Mononuclear cell (primary cell): Measurements from ENCODE around the gene GMPS. TPM values are rescaled to one million over a fixed set of nuclear protein-coding genes. Genes with fewer than 3 reads are reported as not detected.
"Not testable (repeated sequence)": the region's sequence is repeated elsewhere in the genome, so short reads cannot be mapped to it uniquely, and the experiment has no call there.

Source experiments
- H3K27me3 ChIP-seq: 2 replicates; pipeline ENCODE4 v1.6.0; 2011; ENCODE audit warnings: low read length, control low read depth; ENCODE audit not compliant: insufficient read depth
- H3K4me1 ChIP-seq: 2 replicates; pipeline ENCODE4 v1.5.1; 2011; ENCODE audit warnings: mild to moderate bottlenecking, low read length, control low read depth; ENCODE audit not compliant: insufficient read depth
- H3K4me3 ChIP-seq: 2 replicates; pipeline ENCODE4 v1.5.1; 2011; ENCODE audit warnings: mild to moderate bottlenecking, low read length, moderate library complexity
- H3K9me3 ChIP-seq: 2 replicates; pipeline ENCODE4 v1.5.1; 2011; ENCODE audit warnings: low read depth, mild to moderate bottlenecking, control low read depth, low read length
- total RNA-seq: library from RNA; depleted of rRNA; stranded (reverse); fragments of >200 nt; gene quantifications from one replicate; pipeline ENCODE4 v1.2.3, GENCODE V29; 2012

GMPS gene
- 43.6 TPM for total RNA-seq

- H3K4me1 ChIP-seq: peaks cover 24% of the 10 kb centered on the region
- no peaks in the 10 kb centered on the region for H3K9me3 ChIP-seq
- H3K4me3 ChIP-seq: peak within 1 kb of the TSS; percentile 87
- no peaks in the 10 kb centered on the region for H3K27me3 ChIP-seq
These were observed at the start of gene GMPS for GRCh38 chr3:155870133-155870944. GMPS (plus strand) TSS chr3:155870650; CDS start chr3:155870871, 221 bp downstream.

DNA sequence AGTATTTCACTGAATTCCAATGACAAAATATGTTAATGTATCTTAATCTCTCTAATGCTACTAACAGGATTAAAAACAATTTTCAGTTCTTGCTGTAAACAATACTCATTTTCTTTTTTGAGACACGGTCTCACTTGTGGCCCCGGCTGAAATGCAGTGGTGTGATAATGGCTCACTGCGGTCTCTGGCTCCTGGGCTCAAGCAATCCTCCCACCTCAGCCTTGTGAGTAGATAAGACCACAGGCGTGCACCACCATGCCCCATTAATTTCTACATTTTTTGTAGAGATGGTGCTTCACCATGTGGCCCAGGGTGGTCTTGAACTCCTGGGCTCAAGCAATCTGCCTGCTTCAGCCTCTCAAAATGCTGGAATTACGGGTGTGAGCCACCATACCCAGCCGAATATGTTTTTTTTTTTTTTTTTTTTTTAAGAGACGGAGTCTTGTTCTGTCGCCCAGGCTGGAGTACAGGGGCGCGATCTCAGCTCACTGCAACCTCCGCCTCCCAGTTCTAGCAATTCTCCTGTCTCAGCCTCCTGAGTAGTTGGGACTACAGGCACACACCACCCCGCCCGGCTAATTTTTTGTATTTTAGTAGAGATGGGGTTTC is 41.9 kb upstream of the GMPS start:
- H3K4me3 ChIP-seq, H3K4me1 ChIP-seq, H3K9me3 ChIP-seq, H3K27me3 ChIP-seq: not testable (repeated sequence)

DNA sequence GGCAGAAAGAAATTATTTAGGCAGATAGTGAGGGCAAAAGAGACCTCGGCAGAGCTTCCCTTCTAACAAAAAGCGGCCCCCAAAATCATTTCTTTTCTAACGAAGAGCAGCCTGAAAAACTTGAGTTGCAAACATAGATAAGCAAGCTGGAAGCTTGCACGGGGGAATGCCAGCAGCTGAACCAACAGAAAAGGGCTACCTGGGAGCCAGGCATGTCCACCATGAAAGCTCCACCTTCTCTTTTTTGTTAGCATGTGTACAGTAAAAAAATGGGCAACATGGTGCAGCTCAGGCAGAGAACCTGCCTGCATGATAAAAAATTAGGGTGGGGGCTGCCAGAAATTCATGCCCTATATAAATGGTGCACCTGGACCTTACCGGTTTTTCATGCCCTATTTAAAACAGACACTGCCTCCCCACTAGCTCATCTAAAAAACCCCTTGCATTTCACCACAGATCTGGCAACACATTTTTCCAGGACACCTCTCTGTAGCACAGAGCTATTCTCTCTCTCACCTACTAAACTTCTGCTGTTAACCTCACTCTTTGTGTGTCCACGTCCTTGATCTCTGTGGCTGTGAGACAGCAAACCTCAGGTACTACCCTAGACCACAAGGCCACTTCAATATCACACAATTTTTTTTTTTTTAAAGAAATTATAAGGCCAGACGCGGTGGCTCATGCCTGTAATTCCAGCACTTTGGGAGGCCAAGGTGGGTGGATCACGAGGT is 34.9 kb upstream of the GMPS start:
- H3K4me3 ChIP-seq: no peak overlapping the region
- H3K9me3 ChIP-seq: no peaks in the 10 kb centered on the region

GRCh38 chr3:155843569-155843968 is 26.9 kb upstream of the GMPS start:
- no peak overlapping the region for H3K4me3 ChIP-seq
- H3K9me3 ChIP-seq: no peaks in the 10 kb centered on the region
- H3K4me1 ChIP-seq: peaks cover 12% of the 10 kb centered on the region
- H3K27me3 ChIP-seq: no peaks in the 10 kb centered on the region

More for the DNA sequence above, 34.9 kb upstream of the GMPS start:
- Histone ChIP-seq H3K4me1 (peaks cover 8% of the 10 kb centered on the region), H3K27me3 (no peaks in the 10 kb centered on the region)

DNA sequence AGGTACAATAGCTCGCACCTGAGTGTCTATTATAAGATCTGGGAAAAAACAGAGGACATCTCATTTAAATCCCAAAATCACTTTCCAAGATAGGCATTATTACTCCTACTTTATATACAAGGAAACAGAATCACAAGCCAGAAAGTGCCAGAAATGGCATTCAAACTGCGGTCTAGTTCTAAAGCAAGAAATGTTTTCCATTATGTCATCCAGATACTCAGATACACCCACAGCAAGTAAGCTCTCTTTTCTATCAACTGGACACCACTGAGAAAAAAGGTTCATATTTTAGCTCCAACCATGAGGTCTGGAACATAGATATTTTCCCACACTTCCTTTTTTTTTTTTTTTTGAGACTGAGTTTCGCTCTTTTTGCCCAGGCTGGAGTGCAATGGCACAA is 24.3 kb upstream of the GMPS start:
- H3K4me3 ChIP-seq: no peak overlapping the region

DNA sequence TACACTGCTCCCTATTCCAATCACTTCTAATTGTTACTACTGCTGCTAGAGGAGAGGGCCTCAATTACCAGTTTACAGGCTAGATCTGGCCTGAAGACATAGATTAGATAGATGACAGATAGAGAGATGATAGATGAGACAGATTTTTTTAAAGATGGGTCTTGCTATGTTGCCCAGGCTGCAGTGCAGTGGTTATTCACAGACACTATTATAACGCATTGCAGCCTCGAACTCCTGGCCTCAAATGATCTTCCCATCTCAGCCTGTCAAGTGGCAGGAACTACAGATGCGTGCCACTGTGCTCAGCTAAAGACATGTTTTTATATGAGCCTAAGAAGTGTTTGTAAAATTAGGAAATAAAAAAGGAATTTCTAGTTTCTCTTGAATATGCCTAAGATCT is 22.5 kb upstream of the GMPS start:
- Histone ChIP-seq H3K27me3 (no peaks in the 10 kb centered on the region), H3K4me3 (no peak overlapping the region), H3K9me3 (no peaks in the 10 kb centered on the region), H3K4me1 (peaks cover 54% of the 10 kb centered on the region)

More for the DNA sequence above, 24.3 kb upstream of the GMPS start:
- Histone ChIP-seq H3K4me1 (peaks cover 35% of the 10 kb centered on the region), H3K27me3 (no peaks in the 10 kb centered on the region), H3K9me3 (no peaks in the 10 kb centered on the region)

- H3K4me1 ChIP-seq: peaks cover 62% of the 10 kb centered on the region
- not testable (repeated sequence) for H3K4me3 ChIP-seq, H3K27me3 ChIP-seq, H3K9me3 ChIP-seq
These were observed 21.0 kb upstream of the GMPS start for GRCh38 chr3:155849404-155849803.

- Histone ChIP-seq H3K4me3 (peak overlapping the region; percentile 91), H3K9me3 (no peaks in the 10 kb centered on the region), H3K4me1 (peaks cover 59% of the 10 kb centered on the region), H3K27me3 (no peaks in the 10 kb centered on the region)
These were observed 18.1 kb upstream of the GMPS start for GRCh38 chr3:155852341-155852740.

GRCh38 chr3:155853214-155854140 is 17.0 kb upstream of the GMPS start:
- Histone ChIP-seq H3K4me3 (peak overlapping the region; percentile 91), H3K9me3 (no peaks in the 10 kb centered on the region), H3K4me1 (peaks cover 59% of the 10 kb centered on the region)

GRCh38 chr3:155854141-155854940 is 16.1 kb upstream of the GMPS start, which contains the start of gene SLC33A1:
SLC33A1 (minus strand) TSS chr3:155854427; CDS start chr3:155853997, 430 bp downstream.
- no peaks in the 10 kb centered on the region for H3K9me3 ChIP-seq
- peak within 1 kb of the TSS; percentile 91 for H3K4me3 ChIP-seq

More at GRCh38 chr3:155853214-155854140, 17.0 kb upstream of the GMPS start:
- H3K27me3 ChIP-seq: no peaks in the 10 kb centered on the region

DNA sequence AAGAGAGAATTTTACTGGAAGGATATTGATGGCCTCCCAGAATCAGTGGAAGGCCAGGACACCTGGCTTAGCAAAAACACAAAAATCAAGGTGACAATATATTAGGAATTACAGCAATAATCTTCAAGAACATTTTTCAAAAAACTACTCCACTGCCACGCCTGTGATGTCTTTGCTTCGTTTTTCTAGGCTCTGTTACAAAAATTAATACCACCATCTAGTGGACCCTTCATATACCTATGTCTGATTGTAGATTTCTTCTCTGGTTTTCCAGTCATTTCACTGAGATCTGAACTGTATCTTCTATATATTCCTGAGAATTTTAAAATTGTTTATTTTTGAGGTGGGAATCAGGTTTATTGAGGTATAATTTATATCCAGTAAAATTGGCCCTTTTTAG is 10.6 kb upstream of the GMPS start:
- no peaks in the 10 kb centered on the region for H3K9me3 ChIP-seq
- no peaks in the 10 kb centered on the region for H3K27me3 ChIP-seq
- H3K4me1 ChIP-seq: peaks cover 20% of the 10 kb centered on the region
- H3K4me3 ChIP-seq: no peak overlapping the region

More at GRCh38 chr3:155854141-155854940, 16.1 kb upstream of the GMPS start, which contains the start of gene SLC33A1:
- no peaks in the 10 kb centered on the region for H3K27me3 ChIP-seq
- peaks cover 52% of the 10 kb centered on the region for H3K4me1 ChIP-seq

DNA sequence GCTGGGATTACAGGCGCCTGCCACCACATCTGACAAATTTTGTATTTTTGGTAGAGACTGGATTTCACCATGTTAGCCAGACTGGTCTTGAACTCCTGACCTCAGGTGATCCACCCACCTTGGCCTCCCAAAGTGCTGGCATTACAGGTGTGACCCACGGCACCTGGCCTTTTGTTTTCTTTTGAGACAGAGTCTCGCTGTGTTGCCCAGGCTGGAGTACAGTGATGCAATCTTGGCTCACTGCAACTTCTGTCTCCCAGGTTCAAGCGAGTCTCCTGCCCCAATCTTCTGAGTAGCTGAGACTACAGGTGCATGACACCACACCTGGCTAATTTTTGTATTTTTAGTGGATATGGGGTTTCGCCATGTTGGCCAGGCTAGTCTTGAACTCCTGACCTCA is 10.0 kb upstream of the GMPS start:
- H3K4me1 ChIP-seq: peaks cover 14% of the 10 kb centered on the region
- not testable (repeated sequence) for H3K9me3 ChIP-seq, H3K27me3 ChIP-seq, H3K4me3 ChIP-seq

DNA sequence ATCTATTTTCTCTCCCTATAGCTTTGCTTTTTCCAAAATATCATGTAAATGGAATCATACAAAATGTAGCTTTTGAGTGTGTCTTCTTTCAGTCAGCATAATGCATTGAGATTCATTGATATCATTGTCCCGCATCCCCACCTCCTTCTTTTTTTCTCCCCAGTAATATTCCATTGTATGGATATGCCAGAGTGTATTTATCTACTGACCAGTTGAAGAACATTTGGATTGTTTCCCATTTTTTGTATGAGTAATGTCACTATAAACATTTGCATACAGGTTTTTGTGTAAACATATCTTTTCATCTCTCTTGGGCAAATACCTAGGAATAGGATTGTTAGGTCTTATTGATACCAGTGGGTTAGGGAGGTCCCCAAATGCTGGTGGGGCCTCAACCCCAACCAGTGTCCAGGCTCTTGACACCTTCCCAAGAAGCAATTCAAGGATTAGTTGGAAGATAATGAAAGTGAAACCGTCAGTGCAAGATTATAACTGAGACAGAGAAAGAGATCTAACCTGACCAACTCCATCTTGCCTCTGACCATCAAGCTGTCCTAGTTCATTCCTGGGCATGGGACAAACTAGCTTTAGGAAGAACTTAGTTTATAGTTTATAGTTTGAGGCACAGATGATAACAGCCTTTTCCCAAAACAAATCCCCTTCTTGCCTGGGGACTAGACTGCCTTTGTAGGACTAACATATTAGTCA is 8.8 kb upstream of the GMPS start:
- Histone ChIP-seq H3K4me1 (peaks cover 14% of the 10 kb centered on the region), H3K9me3 (no peaks in the 10 kb centered on the region), H3K27me3 (no peaks in the 10 kb centered on the region), H3K4me3 (no peak overlapping the region)
